HG02678 (cell line): ENCODE data around the gene BRAF.
"Not testable (repeated sequence)": the region's sequence is repeated elsewhere in the genome, so short reads cannot be mapped to it uniquely, and the experiment has no call there.

Experiments
- ATAC-seq: cut with Tn5 transposase; IDR thresholded peaks from one replicate; pipeline ENCODE4 v1.9.1; 2021; ENCODE audit warnings: mild to moderate bottlenecking, moderate library complexity; ENCODE audit not compliant: unreplicated experiment

BRAF gene

DNA sequence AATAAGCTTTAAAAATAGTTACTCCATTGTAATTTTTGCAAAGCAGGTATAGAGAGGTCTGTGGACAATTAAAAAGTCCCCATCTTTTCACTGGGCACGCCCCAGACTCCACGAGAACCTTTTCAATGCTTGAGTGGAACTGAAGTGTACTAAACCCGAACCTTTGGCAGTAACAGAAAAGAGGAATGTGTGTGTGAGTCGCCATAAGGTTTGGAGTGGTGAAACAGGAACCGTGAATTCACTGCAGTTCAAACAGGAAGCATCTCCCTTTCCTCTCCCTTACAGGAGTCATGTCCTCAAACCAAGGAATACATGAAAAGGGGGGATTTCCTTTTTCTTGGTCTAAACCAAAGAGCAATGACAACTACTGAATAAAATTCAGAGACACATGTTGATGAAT is 205.0 kb downstream of the BRAF start:
- no peak for ATAC-seq

DNA sequence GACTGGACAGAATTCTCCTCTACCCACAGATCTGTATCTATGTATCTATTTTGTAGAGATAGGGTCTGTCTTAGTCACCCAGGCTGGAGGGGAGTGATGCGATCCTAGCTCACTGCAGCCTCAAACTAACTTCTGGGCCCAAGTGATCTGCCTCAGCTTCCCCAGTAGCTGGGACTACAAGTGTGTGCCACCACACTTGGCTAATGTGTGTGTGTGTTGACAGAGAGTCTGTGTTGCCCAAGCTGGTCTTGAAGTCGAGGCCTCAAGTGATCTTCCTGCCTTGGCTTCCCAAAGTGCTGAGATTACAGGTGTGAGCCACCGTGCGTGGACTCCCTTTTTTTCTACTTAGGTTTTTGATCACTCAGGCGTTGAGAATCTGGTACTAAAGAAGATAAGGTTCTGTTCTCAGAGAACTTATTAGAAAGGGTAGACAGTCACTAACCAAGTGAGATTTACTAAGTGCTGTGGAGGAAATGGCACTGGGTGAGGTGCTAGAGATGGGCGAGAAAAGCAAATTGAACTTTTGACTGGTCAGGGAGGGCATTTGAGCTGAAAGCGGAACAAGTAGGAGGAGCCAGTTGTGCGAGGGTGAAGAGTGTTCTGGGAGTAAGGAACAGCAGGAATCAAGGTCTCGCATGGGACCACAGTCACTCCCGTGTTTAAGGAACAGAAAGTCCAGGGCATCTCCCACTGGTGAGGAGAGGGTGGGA is 210.2 kb downstream of the BRAF start:
- ATAC-seq, result no peak

DNA sequence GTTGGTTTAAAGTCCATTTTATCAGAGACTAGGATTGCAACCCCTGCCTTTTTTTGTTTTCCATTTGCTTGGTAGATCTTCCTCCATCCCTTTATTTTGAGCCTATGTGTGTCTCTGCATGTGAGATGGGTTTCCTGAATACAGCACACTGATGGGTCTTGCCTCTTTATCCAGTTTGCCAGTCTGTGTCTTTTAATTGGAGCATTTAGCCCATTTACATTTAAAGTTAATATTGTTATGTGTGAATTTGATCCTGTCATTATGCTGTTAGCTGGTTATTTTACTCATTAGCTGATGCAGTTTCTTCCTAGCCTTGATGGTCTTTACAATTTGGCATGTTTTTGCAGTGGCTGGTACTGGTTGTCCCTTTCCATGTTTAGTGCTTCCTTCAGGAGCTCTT is 212.3 kb downstream of the BRAF start:
- not testable (repeated sequence) for ATAC-seq

DNA sequence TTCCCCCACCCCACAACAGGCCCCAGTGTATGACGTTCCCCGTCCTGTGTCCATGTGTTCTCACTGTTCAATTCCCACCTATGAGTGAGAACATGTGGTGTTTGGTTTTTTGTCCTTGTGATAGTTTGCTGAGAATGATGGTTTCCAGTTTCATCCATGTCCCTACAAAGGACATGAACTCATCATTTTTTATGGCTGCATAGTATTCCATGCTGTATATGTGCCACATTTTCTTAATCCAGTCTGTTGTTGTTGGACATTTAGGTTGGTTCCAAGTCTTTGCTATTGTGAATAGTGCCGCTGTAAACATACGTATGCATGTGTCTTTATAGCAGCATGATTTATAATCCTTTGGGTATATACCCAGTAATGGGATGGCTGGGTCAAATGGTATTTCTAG is 216.0 kb downstream of the BRAF start:
- ATAC-seq, result not testable (repeated sequence)

DNA sequence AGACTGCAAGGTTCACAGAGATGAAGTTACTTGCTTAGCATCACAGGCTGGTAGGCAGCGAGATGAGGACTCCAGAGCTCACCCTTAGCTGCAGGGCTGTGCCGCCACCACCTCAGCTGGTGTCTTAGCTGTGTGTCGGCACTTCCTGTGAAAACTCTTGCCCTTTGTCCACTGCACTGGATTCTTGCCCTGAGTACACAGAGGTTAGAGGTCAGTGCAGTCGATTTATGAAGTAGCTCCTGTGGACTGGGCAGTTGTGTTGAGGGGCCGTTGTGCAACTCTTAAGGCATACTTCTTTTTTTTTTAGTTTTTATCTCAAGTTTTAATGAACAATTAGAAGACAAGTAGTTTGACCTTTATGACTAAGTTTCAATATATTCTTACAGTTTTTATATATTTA is 217.6 kb downstream of the BRAF start:
- no peak for ATAC-seq

DNA sequence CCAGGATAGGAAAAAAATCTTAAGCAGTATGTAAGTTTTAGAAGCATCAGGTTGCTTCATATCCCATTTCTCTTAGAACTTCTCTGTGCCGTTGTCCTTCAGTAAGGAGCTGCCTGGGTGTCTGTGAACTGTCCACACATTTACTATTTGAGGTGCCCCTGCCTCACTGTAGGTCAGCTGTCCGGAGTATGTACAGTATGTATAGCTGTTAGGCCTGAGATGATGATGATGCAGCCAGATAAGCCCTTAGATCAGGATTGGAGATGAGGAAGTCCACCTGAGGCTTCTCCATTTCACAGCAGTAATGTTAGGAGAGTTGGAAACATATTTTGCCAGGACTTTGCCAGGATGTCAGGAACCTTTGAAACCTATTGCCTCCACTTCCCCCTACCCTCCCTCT is 220.5 kb downstream of the BRAF start:
- no peak for ATAC-seq

DNA sequence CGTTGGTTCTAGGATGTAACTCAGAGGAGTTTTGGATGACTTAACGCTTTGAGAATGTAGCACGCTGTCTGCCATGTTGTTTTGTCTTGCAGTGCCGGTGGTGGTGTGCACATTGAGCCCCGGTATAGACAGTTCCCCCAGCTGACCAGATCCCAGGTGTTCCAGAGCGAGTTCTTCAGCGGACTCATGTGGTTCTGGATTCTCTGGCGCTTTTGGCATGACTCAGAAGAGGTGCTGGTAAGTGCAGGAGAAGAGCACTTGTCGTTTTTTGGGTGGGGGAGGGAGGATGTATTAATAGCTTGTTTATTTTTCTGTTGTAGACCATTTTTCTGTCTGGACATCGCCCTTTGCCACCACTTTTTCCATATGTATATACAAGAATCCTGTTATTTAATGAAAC is 222.0 kb downstream of the BRAF start:
- no peak for ATAC-seq

DNA sequence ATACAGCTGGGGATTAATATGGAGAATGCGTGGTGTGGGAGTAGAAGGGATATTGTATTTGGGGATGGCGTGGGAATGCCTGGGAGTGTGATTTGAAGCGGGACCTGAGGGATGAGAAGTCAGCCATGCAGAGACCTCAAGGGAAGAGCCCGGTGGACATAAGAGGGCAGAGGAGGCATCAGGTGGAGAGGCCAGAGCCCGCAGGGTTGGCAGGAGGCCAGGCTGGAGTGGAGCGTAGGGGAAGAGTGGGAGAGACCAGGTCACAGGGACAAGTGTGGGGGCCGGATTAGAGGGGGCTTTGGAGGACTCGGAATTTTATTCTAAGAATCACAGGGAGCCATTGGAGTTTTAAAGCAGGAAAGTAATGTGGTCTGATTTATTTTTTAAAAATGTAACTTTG is 226.3 kb downstream of the BRAF start:
- no peak for ATAC-seq

DNA sequence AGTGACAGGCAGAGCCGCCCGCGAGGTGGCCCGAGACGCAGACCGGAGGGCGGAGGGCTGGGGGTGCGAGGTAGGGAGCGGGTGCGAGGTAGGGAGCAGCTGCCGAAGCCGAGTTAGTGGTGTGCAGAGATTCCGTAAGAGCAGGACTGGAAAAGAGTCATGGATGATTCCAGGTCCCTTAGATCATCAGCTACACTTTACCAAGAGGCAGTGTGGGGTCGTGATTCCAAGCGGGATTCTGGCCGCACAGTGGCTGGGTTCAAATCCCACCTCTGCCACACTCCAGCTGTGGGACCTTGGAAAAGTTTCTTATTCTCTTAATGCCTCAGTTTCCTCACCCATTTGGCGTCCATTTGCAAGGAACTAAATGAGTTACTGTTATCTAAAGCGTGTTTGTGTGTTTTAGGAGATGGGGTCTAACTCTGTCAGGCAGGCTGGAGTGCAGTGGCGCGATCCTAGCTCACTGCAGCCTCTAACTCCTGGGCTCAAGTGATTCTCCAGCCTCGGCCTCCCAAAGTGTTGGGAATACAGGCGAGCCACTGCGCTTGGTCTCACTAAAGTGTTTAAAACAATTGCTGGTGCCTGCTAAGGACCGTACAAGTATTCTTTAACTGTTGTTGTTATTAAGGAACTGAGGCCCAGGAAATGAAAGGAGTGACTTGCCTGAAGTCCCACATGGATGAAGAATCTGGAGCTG is 227.1 kb downstream of the BRAF start:
- ATAC-seq, result no peak

DNA sequence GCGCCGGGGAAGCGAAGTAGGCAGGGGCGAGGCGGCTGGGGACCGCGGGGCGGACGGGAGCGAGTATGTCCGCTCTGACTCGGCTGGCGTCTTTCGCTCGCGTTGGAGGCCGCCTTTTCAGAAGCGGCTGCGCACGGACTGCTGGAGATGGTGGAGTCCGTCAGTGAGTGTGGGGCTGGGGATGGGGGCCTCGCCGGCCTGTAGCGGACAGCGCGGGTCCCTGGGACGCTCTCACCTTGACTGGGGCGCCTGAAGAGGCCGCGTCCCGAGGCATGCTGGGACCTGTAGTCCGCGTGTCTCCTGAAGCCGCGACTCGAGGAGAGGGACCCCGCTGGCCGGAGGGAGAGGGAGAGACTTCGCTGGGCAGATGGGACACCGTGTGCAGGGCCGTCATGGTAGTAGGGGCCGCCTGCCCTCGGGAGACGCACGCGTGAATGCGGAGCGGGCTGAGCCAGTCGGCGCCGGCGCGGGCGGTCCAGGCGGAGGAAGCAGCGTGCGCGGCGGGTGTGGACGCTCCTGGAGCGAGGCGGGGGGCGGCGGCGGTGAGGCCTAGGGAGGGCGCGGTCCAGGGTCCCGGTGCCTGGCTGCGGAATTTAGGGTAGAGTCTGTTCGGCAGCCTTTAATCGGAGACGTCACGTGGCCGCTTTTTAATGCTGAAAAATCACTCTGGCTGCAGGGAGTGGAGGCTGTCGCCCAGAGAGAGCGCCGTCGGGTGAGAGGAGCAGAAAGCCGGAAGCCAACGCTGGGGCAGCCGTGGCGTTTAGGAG is 227.9 kb downstream of the BRAF start, which contains the start of gene NDUFB2:
NDUFB2 (plus strand) TSS at position 29 of the 767 bp plus-strand sequence; CDS start at position 66, 37 bp downstream.
- peak; percentile 94 for ATAC-seq

DNA sequence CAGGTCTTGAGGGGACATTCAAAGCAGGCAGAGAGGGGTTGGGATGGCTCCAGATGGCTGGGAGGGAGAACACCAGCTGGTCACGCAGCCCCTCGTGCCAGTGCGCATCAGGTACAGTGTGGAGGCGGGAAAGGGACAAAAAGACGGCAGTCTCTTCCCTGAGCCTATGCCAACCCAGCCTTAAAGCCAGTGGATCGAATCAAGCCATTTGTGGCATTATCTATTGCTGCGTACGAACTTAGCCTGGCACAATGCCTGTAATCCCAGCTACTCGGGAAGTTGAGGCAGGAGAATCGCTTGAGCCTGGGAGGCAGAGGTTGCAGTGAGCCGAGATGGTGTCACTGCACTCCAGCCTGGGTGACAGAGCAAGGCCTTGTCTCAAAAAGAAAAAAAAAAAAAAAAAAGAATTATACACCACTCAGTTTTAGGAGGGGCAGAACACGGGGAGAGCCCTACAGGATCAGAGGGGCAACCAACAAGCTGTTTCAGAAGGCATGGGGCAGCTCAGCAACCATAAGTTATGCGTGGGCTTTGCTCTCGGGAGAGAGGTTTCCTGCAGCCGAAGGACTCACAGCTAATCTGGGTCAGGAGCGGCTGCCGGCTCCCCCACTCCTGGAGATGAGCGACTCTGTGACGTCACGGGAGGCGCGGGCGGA is 228.6 kb downstream of the BRAF start:
- no peak for ATAC-seq

DNA sequence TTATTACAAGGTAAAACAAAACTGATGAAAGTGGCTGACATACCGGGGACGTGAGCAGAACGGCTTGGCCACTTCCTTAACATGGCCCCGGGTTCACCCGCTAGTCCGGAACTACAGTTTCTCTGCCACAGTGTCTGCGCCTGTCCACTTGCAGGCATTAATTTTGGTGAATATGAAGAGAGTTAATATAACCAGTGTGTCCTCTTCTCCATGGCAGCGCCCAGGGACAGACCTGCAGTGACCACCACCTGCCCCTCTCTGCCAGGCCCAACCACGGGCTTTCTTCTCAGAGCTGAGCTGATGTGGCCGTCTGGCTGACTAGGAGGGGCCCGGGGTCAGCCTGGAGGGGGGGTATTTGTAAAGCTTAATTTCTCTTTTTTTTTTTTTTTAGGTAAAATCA is 229.3 kb downstream of the BRAF start:
- no peak for ATAC-seq

DNA sequence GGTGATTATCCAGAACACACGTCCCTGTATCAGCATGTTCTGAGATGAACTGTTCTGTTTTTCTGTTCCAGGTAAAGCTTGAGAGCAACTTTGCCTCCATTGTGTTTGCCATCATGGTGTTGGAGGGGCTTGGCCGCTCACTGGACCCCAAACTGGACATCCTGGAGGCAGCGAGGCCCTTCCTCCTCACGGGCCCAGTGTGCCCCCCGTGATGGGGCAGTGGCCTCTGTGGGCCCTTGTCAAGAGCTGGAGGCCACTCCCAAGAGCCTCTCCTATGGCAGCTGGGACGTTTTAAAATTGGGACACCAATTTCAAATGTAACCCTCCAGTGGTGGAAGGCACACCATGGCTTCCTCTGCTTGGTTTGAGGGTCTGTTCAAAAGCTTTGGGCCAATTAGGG is 230.1 kb downstream of the BRAF start:
- ATAC-seq, result no peak

DNA sequence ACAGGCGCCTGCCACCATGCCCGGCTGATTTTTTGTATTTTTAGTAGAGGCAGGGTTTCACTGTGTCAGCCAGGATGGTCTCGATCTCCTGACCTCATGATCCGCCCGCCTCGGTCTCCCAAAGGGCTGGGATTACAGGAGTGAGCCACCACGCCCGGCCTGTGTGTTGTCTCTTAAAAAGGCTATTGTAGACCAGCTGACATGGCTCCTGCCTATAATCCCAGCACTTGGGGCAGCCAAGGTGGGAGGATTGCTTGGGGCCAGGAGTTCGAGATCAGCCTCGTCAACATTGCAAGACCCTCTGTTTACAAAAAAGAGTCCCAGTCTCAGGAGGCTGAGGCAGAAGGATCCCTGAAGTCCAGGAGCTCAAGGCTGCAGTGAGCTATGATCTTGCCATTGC is 230.9 kb downstream of the BRAF start:
- ATAC-seq, result not testable (repeated sequence)

DNA sequence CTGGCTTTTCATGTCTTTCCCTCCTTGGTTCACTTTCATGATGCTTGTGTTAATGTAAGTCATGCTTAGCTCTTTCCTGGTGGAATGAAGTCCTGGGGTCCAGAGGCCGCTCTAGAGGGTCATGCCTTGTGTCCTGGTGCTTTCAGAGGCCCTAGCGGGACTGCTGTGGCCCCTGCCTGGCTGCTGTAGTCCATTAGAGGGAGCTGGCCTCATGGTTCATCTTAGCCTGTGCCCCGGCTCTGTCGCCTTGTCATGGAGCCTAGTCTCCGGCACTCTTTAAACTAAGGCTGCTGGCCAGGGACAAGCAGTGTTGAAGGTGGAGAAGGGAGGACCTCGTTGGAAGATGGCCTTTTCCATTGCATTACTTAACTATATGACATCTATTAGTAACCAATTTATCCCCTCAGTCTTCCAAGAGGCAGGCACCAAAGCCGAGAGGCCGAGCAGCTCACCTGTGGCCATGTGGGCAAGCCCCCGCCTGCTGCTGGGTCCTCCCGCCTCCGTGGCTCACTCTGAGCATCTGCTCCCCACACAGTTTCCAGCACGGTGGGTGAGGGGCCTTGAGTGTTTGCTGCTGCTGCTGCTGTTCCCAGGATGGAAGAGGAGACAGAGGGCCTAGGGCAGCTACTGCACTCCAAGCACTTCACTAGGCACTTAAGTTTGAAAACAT is 233.2 kb downstream of the BRAF start:
- ATAC-seq, result no peak

DNA sequence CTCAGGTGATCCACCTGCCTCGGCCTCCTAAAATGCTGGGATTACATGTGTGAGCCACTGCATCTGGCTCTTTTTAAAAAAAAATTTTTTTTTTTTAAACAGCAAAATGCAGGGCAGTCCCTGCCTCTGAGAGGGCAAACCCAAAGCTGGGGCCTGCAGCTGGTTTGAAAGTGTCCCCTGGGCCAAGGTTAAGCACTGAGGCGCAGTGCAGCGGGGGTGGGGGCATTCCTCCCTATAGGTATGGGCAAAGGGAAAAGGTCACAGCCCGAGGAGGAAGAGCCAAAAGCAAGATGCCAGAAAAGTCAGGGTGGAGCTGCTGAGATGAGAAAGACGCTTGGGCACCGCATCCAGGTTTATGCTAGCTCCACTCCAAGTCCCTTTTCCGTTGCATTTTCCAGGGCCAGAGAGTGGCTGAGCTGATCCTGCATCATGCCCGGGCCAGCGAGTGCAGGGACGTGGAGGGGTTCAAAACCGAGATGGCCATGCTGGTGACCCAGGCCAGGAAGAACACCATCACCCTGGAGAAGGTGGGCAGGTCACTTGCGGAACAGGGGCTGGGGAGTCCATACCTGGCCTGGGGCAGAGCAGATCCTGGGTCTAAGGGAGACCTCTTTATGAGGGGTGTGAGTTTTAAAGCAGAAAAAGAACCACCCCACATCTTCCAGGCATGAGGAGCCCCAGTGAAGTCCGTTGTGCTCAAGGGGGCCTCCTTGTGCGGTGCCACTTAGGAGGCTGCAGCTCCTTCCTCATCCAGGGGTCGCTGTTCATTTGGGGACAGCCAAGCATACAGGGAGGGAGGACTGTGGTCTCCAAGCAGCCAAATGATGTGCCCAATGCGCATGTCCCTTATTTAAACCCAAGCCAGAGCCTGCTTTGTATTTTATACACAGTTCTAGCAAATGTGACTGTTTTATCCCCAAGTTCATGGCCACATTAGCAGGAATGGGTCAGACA is 235.3 kb downstream of the BRAF start:
- no peak for ATAC-seq

DNA sequence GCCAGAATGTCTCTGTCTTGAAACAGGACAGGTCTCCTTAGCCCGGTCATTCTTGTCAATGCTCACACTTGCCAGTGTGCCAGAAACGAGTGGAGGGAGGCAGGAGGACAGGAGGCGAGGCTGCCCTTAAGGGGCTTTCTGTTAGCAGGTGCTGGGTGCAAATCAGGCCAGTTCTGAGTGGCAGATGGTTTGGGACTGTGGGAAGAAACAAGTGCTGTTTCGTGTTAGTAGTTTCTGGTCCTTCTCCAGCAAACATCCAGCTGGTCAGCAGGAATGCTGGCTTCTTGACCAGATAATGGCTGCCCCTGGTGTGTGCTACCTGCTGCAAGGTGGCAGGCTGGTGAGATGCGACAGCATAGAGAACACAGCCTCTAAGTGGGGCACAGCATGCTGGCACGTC is 236.4 kb downstream of the BRAF start:
- no peak for ATAC-seq

DNA sequence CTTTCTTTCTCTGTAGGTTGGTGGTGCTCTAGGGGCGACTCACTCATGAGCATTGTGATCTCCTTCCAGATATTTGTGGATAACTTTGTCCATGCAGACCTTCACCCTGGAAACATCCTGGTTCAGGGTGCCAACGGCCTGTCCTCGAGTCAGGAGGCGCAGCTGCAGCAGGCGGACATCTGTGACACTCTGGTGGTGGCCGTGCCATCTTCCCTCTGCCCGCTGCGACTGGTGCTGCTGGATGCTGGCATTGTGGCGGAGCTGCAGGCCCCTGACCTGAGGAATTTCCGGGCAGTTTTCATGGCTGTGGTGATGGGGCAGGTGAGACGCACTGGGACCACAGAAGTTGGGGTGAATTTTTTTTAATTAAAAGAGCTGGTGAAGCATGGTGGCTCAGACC is 237.8 kb downstream of the BRAF start:
- ATAC-seq, result no peak

DNA sequence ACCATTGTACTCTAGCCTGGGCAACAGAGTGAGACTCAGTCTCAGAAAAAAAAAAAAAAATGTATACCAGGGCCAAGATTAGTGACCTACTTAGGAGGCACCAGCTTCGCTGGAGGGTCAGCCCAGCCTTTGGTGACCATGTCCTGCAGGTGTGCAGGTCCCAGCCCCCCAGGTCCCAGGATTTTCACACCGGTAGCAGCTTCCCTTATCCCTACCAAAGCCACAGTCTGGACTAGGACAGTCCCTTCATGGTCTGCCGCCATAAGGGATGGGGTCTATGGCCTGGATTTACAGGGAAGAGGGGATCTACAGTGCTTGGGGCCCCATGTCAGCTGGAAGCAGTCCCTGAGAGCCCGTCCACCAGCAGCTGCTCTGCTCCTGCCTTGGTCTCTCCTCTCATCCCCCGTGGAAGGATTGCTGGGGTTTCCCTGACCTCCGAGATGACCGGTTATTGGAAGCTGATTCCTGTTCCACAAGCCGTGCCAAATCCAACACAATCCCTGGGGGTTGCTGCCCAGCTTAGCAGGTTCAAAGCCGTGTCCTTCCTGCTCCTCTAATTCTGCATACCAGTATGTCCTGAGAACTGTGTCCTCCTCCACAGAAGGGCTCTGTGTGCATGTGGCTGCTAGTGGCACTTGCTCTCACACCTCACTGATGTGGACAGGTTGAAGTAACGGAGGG is 239.2 kb downstream of the BRAF start:
- ATAC-seq, result no peak
